Activated naive CD4-positive, alpha-beta T cell treated with anti-CD3 and anti-CD28 coated beads, Interleukin-2, amount 50 U/mL, for 16 hours (primary cell): ENCODE results near the gene DEFB121.
"Not testable (repeated sequence)": the region's sequence is repeated elsewhere in the genome, so short reads cannot be mapped to it uniquely, and the experiment has no call there.

Experiments
- DNase-seq: peaks from one replicate; pipeline ENCODE4 v3.0.0-alpha.2; 2020

DEFB121 gene

GRCh38 chr20:31406115-31406514 is at the start of gene DEFB121:
DEFB121 (minus strand) TSS chr20:31406215; CDS start chr20:31406152, 63 bp downstream.
- no peak for DNase-seq

- no peak for DNase-seq
Measured at GRCh38 chr20:31454361-31454760, 48.3 kb upstream of the DEFB121 start.

GRCh38 chr20:31452575-31452974 is 46.6 kb upstream of the DEFB121 start:
- no peak for DNase-seq

GRCh38 chr20:31449511-31450414 is 43.7 kb upstream of the DEFB121 start:
- no peak for DNase-seq

- DNase-seq = no peak
Measured at GRCh38 chr20:31446084-31446819, 40.2 kb upstream of the DEFB121 start.

- DNase-seq = peak; percentile 13
Measured at GRCh38 chr20:31440012-31440659, 34.1 kb upstream of the DEFB121 start, which contains the start of gene DEFB123. DEFB123 (plus strand) TSS chr20:31440632; CDS start chr20:31440699, 67 bp downstream.

- DNase-seq = no peak
Measured at GRCh38 chr20:31430568-31431115, 24.6 kb upstream of the DEFB121 start.

GRCh38 chr20:31427576-31427975 is 21.6 kb upstream of the DEFB121 start:
- DNase-seq = not testable (repeated sequence)

- DNase-seq = not testable (repeated sequence)
Measured at GRCh38 chr20:31426891-31427551, 21.0 kb upstream of the DEFB121 start.

- DNase-seq = no peak
Measured at GRCh38 chr20:31425797-31426196, 19.8 kb upstream of the DEFB121 start.

- DNase-seq = no peak
Measured at GRCh38 chr20:31418307-31418706, 12.3 kb upstream of the DEFB121 start.

- DNase-seq = no peak
Measured at GRCh38 chr20:31415653-31416052, 9.6 kb upstream of the DEFB121 start.

- no peak for DNase-seq
Measured at GRCh38 chr20:31414381-31414780, 8.4 kb upstream of the DEFB121 start.

GRCh38 chr20:31410011-31410410 is 4.0 kb upstream of the DEFB121 start:
- DNase-seq = no peak

- no peak for DNase-seq
Measured at GRCh38 chr20:31403886-31404285, 2.1 kb downstream of the DEFB121 start.

- no peak for DNase-seq
Measured at GRCh38 chr20:31394900-31395299, 11.1 kb downstream of the DEFB121 start.

- no peak for DNase-seq
Measured at GRCh38 chr20:31392836-31393235, 13.2 kb downstream of the DEFB121 start.

GRCh38 chr20:31390490-31390889 is 15.5 kb downstream of the DEFB121 start, which contains the start of gene DEFB119:
DEFB119 (minus strand) TSS chr20:31390590; CDS start chr20:31390483, 107 bp downstream.
- DNase-seq = no peak

GRCh38 chr20:31374346-31374745 is 31.7 kb downstream of the DEFB121 start:
- no peak for DNase-seq

GRCh38 chr20:31368301-31368700 is 37.7 kb downstream of the DEFB121 start, which contains the start of gene DEFB118:
DEFB118 (plus strand) TSS chr20:31368601; CDS start chr20:31368651, 50 bp downstream.
- no peak for DNase-seq

GRCh38 chr20:31364272-31364671 is 41.7 kb downstream of the DEFB121 start:
- not testable (repeated sequence) for DNase-seq

GRCh38 chr20:31363295-31363694 is 42.7 kb downstream of the DEFB121 start:
- no peak for DNase-seq
